GM20431 (cell line): ENCODE measurements around the gene KIF15.

Experiments used
- in situ Hi-C: fragments of 300-500 bp; cut with MseI, MboI; formaldehyde crosslinking; loops from one replicate; pipeline ENCODE4 v1.15.0; 2020; ENCODE audit warnings: low sequenced_read_pairs; ENCODE audit not compliant: unreplicated experiment

The KIF15 gene

DNA sequence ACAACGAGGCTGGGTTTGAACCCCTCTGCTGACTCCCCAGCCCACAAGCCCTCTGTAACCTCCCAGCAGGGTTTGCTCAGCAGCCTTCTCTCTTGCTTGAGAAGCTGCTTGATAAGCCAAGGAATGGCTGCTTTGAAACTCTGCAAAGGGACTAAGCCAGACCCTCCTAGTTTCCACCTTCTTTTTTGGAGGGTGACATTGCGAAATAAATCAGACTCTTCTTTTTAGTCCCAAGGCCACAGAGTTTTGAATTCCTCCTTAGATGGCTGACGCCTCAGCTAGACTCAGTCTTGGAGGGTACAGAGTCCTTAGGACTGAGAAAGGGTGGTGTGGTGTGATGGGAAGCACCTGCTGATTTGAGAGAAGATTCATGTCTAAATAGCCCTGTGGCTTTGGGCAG lies 114.0 kb downstream of the KIF15 start:
- in situ Hi-C loops: no loop called here

DNA sequence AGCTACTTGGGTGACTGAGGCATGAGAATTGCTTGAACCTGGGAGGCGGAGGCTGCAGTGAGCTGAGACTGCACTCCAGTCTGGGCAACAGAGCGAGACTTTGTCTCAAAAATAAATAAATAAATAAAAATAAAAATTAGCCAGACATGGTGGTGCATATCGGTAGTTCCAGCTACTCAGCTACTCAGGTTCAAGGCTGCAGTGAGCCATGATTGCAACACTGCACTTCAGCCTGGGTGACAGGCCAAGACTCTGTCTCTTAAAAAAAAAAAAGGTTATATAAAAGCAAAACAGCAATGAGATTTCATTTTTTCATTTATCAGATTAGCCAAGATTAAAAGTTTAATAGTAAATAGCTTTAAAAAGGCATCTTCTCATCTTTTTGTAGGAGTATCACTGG lies 115.7 kb downstream of the KIF15 start:
- in situ Hi-C loops: no loop called here

DNA sequence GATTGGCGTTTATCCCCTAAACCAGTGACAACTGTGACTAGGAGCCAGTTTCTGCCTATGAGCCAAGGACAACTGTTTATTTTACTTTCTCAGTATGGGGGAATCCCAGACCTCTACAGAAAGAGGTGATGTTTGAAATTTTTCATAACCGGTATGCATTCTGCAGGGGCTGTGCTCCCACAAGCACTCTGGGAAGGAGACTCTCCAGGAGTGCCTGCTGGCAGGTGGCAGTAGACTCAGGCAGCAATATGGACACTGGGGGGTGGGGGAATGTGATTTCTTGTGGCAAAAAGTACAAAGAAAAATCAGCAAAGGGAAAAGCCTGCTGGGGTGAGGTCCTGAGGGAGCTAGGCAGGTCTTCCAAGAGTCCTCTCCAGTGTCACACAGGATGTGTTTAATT lies 118.7 kb downstream of the KIF15 start:
- in situ Hi-C loops: no loop called here

DNA sequence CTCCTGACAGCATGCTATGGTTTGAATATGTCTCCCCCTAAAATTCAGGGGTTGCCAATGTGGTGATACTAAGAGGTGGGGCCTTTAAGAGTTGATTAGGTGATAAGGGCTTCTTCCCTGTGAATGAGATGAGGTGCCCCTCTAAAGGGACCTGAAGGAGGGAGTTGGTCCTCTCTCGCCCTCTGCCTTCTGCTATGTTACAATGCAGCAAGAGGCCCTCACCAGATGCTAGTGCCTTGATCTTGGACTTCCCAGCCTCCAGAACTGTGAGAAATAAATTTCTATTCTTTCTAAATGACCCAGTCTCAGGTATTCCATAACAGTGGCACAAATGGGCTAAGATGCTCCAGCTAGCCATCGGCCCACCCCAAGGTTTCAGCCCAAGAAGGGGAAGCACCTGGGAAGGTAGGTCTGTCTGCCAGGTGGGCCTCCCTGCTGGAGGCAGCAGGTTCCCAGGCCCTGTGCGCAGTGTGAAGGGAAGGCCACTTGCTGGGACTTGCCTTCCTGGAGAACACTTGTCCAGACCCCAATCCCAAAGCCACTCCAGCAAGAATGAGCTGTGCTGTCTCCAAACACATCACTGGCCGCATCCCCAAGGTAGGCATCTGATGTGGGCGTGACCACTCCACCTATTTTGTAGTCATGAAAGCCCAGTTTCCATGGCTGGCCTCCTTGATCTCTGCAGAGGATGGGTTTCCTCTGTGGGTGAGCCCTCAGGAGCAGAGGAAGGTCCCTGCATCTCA lies 121.8 kb downstream of the KIF15 start:
- in situ Hi-C loops: no loop called here

DNA sequence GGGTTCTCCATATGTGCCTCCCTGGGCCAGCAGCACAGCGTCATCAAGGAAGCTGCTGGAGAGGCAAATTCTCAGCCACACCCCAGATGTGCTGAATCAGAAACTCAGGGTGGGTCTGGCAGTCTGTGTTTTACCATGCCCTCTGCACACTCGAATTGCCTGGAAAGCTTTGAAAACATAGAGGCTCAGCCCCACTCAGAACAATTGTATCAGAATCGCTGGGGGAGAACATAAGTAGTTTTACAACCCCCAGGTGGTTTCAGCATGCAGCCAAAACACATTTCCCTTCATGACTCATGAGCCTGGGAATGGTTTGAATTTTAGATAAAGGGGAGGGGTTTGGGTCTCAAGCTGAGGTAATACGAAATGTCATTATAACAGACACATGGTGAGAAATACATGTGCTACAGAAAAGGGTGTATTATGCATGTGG lies 122.4 kb downstream of the KIF15 start:
- in situ Hi-C loops: no loop called here

DNA sequence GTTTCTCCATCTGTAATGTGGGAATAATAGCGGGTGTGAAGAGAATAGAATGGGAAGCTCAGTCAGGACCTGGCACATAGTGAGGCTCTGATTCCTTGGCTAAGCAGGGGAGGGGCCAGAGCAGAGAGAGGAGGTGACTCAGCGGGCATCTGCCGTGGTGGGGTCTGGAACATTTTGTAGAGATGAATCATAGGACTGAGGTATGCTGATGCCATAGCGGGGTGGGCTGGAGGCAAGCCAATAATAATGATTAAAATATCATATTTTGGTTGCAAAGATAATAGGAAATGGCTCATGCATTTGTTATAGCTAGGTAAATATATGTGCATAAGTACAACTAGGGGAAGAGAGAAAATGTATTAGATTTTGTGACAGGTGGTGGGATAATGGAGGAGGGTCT lies 124.0 kb downstream of the KIF15 start:
- in situ Hi-C loops: no loop called here

DNA sequence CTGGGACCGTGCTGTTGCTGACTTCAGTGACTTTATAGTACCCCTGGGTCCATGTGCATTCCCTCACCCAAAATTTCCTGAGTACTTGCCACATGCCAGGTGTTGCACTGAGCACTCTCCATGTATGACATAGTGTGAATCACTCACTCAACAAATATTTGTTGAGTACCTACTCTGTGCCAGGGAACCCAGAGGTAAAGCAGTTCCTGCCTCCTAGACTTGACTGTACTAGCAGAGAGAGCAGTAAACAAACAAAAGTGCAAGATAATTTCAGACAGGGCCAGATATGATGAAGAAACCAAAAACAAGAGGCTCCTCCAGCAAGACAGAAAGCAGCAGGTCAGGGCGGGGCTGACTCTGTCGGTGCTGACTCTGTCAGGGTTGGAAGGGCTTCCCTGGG lies 125.0 kb downstream of the KIF15 start:
- in situ Hi-C loops: no loop called here

DNA sequence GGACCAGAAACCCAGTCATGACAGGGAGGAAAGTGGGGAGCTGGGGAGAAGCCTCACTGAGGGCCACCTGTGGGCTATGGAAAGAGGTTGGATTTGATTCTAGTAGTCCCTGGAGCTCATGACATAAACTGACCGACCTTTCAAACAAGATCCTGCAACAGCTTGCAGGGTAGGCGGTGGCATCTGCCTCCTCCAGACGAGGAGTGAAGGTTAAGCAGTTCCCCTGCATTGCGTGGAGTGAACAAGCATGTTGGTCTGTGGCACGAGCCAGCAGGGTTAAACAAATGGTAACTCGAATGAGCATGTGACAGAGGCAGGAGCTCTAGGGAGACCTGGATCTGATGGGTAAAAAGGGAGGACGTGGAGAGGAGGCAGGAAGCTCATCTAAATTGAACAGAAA lies 125.5 kb downstream of the KIF15 start:
- in situ Hi-C loops: no loop called here

DNA sequence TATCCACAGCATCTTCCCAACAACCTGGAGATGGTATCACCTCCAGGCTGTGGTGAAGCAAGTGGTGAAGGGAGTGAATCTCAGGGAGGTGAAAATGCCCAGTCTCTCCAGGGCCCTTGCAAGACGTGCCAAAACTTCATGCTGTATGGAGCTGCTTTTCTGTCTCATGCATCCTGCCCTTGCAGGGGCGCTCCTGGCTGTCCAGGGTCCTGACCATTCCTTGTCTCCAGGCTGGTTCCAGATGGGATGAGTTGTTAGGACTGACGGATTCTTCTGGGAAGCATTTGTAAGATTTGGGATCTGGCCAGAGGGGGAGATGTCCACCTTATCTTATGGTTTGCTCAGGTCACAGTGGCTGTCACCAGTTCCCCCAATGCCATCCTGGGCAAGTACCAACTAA lies 128.7 kb downstream of the KIF15 start:
- in situ Hi-C loops: no loop called here

DNA sequence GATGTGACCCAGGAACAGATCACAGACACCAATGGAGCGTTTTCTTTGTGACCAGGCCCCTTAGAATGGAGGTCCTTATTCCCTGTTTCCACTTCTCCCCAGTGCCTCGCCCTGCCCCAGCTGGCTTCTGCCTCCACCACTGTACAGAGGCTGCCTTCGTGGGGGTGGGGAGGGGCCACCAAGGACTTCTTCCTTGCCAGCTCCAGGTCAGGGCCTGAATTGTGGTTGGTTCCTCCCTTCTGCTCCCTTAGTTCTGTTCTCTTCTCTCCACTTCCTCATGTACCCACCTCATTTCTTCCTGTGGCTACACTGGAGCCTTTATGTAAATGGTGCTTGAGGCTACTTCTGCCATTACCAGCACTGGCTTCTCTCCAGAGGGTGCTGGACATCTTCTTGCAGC lies 129.3 kb downstream of the KIF15 start:
- in situ Hi-C loops: no loop called here

DNA sequence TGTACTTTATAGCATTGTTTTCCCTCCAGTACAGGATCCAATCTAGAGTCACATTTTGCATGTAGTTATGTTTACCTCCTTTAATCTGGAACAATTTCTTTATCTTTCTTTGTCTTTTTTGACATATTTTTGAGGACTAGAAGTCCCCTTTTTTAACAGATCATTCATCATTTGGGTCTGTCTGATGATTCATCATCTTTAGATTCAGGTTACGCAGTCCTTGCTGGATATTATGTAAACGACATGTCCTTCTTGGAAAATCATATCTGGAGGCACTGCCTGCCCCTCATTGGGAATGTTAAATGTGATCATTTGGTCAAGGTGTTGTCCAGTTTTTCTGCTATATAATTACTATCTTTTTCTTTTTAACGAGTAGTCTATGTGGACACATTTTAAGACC lies 131.1 kb downstream of the KIF15 start:
- in situ Hi-C loops: no loop called here

DNA sequence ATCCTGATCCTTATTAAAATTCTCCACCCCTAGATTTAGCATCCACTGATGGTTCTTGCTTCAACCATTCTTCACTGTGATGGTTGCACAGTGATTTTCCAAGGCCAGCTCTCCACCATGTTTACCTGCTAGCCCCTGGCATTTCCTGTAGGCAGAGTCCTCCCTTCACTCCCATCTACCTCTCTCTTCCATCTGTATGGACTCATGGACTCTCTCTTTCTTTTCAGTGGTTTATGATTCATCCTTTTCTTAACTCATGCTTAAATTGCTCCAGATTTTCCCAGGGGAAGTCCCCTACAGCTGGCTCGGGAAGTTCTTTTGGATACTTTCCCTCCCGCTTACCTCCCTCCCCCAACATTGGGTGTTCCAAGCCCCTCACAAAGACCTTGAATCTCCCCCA lies 131.5 kb downstream of the KIF15 start:
- in situ Hi-C loops: no loop called here

DNA sequence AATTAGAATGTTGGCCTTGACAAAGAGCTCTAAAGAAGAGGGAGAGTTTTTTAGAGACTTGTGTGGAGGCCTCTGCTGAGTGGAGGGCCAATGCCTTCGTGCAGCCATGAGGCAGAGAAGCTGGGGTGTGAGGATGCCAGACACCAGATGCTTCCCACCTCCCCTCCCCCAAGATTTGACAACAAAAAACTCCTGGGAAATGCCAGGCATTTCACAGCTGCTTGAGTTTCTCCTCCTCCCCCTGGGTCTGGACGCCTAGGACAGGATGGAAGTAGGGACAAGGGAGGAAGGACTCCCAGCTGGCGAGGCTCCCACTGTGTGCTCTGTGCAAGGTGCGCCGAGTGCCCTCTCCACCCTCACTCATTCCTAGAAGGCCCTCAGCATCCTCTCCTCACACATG lies 132.9 kb downstream of the KIF15 start:
- in situ Hi-C loops: no loop called here

DNA sequence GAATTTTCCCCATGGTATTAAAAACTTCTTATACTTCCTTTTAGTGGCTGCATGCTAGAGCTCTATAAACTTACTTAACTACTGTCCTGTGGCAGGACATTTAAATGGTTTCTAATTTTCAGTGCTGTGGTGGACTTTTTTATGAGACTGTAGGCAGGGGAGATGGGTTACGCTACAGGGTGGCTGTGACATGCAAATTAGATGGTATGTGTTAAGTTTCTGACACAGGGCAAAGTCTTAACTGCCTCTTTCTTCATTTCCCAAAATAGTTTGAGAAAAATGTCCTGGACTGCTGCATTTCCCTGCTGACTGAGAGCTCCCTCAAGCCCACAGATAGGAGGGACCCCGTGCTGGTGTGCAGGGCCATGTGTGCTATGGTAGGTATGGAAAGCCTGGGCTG lies 134.8 kb downstream of the KIF15 start:
- in situ Hi-C loops: no loop called here

DNA sequence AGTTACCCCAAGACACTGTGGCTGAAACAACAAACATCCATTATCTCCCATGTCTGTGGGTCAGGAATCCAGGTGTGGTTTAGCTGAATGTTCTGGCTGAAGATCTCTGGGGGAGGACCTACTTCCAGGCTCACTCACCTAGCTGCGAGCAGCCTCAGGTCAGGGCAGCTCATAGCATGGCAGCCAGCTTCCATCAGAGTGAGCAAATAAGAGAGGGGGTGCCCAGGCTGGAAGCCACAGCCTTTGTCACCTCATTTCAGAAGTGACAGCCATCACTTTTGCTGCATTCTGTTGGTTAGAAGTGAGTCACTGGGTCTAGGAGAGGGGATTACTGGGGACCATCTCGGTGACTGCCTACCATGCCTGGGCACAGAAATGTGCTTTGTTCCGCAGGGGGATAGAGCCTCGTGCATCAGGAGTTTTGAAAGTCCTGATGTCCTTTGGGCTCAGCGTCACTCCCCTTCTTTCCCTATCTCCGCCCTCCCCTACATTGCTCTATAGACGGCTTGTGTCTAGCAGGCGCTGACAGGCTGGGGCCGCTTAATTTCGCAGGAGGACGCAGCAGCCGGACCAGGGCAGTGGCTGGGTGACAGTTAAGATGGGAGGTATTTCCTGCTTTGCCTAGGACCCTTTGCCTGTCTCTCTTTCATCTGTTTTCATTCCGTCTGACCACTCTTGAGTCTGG lies 138.2 kb downstream of the KIF15 start:
- in situ Hi-C loops: no loop called here

DNA sequence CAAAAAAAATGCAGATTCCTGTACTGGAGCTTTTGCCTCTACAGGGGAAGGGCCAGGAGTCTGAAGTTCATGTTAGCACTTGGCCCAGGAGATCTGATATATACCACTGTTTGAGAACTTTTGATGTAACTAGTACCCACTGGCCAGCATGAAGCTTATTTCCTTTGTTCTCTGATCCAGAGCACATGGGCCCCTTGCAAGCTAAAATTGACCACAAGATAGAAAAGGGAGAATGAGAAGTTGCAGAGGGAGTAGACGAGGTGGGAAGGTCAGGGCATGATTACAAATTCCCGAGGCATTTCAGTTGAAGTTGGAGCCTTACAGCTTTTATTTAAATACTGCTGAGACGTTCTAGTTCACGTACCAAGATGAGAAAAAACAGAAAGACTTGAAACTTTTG lies 141.0 kb downstream of the KIF15 start:
- in situ Hi-C loops: no loop called here
